ENCODE data around the gene NT5E.
"Not testable (repeated sequence)": the region's sequence is repeated elsewhere in the genome, so short reads cannot be mapped to it uniquely, and the experiment has no call there.

The NT5E gene

GRCh38 chr6:85449818-85450759 lies at the start of gene NT5E:
NT5E (plus strand) TSS chr6:85450083; CDS start chr6:85450140, 57 bp downstream.
- no peak for DNase-seq

GRCh38 chr6:85400331-85400730 lies 49.6 kb upstream of the NT5E start:
- no peak for DNase-seq

- no peak for DNase-seq
Measured at GRCh38 chr6:85401186-85402021, 48.5 kb upstream of the NT5E start.

- no peak for DNase-seq
Measured at GRCh38 chr6:85402071-85402470, 47.8 kb upstream of the NT5E start.

GRCh38 chr6:85402922-85403321 lies 47.0 kb upstream of the NT5E start:
- DNase-seq = no peak

- no peak for DNase-seq
Measured at GRCh38 chr6:85403331-85404015, 46.4 kb upstream of the NT5E start.

- DNase-seq = not testable (repeated sequence)
Measured at GRCh38 chr6:85404016-85404563, 45.8 kb upstream of the NT5E start.

- DNase-seq = no peak
Measured at GRCh38 chr6:85404564-85405174, 45.2 kb upstream of the NT5E start.

GRCh38 chr6:85405175-85405852 lies 44.6 kb upstream of the NT5E start:
- no peak for DNase-seq

- DNase-seq = no peak
Measured at GRCh38 chr6:85405853-85406198, 44.1 kb upstream of the NT5E start.

- no peak for DNase-seq
Measured at GRCh38 chr6:85406641-85407075, 43.2 kb upstream of the NT5E start.

GRCh38 chr6:85408039-85408438 lies 41.8 kb upstream of the NT5E start:
- DNase-seq = no peak

- no peak for DNase-seq
Measured at GRCh38 chr6:85412911-85413430, 36.9 kb upstream of the NT5E start.

GRCh38 chr6:85416049-85416448 lies 33.8 kb upstream of the NT5E start:
- no peak for DNase-seq

GRCh38 chr6:85416766-85417165 lies 33.1 kb upstream of the NT5E start:
- DNase-seq = no peak

- DNase-seq = no peak
Measured at GRCh38 chr6:85417336-85417735, 32.5 kb upstream of the NT5E start.

GRCh38 chr6:85418059-85418458 lies 31.8 kb upstream of the NT5E start:
- no peak for DNase-seq

GRCh38 chr6:85419046-85419759 lies 30.7 kb upstream of the NT5E start:
- DNase-seq = no peak

GRCh38 chr6:85420551-85420950 lies 29.3 kb upstream of the NT5E start:
- DNase-seq = no peak

GRCh38 chr6:85421181-85421580 lies 28.7 kb upstream of the NT5E start:
- DNase-seq = no peak

- DNase-seq = no peak
Measured at GRCh38 chr6:85421972-85422371, 27.9 kb upstream of the NT5E start.

All from activated CD4-positive, CD25-positive, alpha-beta regulatory T cell (primary cell).